Measurements from ENCODE around the gene COL5A1.

GRCh38 chr9:134695144-134695543 is 53.5 kb downstream of the COL5A1 start:
- TF ChIP-seq EZH2 (IDR thresholded peaks at IDR 0.05) = no peak
- no peak for TF ChIP-seq POLR2AphosphoS5 (IDR thresholded peaks at IDR 0.05; ENCODE audit: borderline replicate concordance, low read depth, low read length)
- no peak for TF ChIP-seq FOXP2 (optimal IDR thresholded peaks at IDR 0.05; ENCODE audit: control extremely low read depth, extremely low read length, insufficient read depth)

Measured in SK-N-MC (cell line).